ENCODE data around the gene AGO3.
A peak's percentile ranks its signal among the peaks of the same experiment; 100 is the strongest.
"Not testable (repeated sequence)": the region's sequence is repeated elsewhere in the genome, so short reads cannot be mapped to it uniquely, and the experiment has no call there.

AGO3 gene

GRCh38 chr1:35927472-35927871, 3.4 kb upstream of the AGO3 start:
- no peak for DNase-seq

GRCh38 chr1:35929730-35930592, 944 bp upstream of the AGO3 start:
- peak; percentile 27 for DNase-seq

GRCh38 chr1:35931446-35932157, 697 bp downstream of the AGO3 start:
- no peak for DNase-seq

- DNase-seq: no peak
Observed at GRCh38 chr1:35932158-35932636, 1.3 kb downstream of the AGO3 start.

GRCh38 chr1:35932941-35933340, 2.0 kb downstream of the AGO3 start:
- DNase-seq: no peak

- no peak for DNase-seq
Observed at GRCh38 chr1:35935442-35936388, 4.8 kb downstream of the AGO3 start.

- DNase-seq: no peak
Observed at GRCh38 chr1:35936838-35937237, 5.9 kb downstream of the AGO3 start.

- DNase-seq: no peak
Observed at GRCh38 chr1:35939484-35939883, 8.6 kb downstream of the AGO3 start.

- no peak for DNase-seq
Observed at GRCh38 chr1:35945327-35945726, 14.4 kb downstream of the AGO3 start.

GRCh38 chr1:35947547-35947946, 16.6 kb downstream of the AGO3 start:
- no peak for DNase-seq

- DNase-seq: no peak
Observed at GRCh38 chr1:35958558-35958957, 27.7 kb downstream of the AGO3 start.

GRCh38 chr1:35959304-35959703, 28.4 kb downstream of the AGO3 start:
- no peak for DNase-seq

- no peak for DNase-seq
Observed at GRCh38 chr1:35962952-35963351, 32.0 kb downstream of the AGO3 start.

GRCh38 chr1:35964277-35964676, 33.4 kb downstream of the AGO3 start:
- DNase-seq: not testable (repeated sequence)

- no peak for DNase-seq
Observed at GRCh38 chr1:35968396-35968795, 37.5 kb downstream of the AGO3 start.

- no peak for DNase-seq
Observed at GRCh38 chr1:35971601-35972000, 40.7 kb downstream of the AGO3 start.

GRCh38 chr1:35972631-35973030, 41.7 kb downstream of the AGO3 start:
- peak; percentile 12 for DNase-seq

GRCh38 chr1:35980090-35980489, 49.2 kb downstream of the AGO3 start:
- DNase-seq: no peak

- no peak for DNase-seq
Observed at GRCh38 chr1:35988237-35988636, 57.3 kb downstream of the AGO3 start.

GRCh38 chr1:36006941-36007500, 76.1 kb downstream of the AGO3 start:
- no peak for DNase-seq

GRCh38 chr1:36007741-36008140, 76.8 kb downstream of the AGO3 start:
- DNase-seq: no peak

- peak; percentile 82 for DNase-seq
Observed at GRCh38 chr1:36008546-36009197, 77.8 kb downstream of the AGO3 start.
